GM12865 (cell line): ENCODE data around the gene FOXP1.

ENCODE experiments used
- DNase-seq: peaks from one replicate; pipeline ENCODE4 v3.0.0; 2010; ENCODE audit warnings: low read depth
- H3K4me3 ChIP-seq: 2 replicates; pipeline ENCODE4 v1.5.1; 2011; ENCODE audit warnings: mild to moderate bottlenecking, low read depth, low read length, control low read depth
- TF ChIP-seq, protein P1 (sequence below): IDR thresholded peaks from 2 replicates; pipeline ENCODE4 v1.5.1; 2011; ENCODE audit warnings: low read length, control low read depth, low read depth, inconsistent platforms; ENCODE audit not compliant: insufficient read depth; ENCODE audit errors: missing control alignments

Gene FOXP1

DNA sequence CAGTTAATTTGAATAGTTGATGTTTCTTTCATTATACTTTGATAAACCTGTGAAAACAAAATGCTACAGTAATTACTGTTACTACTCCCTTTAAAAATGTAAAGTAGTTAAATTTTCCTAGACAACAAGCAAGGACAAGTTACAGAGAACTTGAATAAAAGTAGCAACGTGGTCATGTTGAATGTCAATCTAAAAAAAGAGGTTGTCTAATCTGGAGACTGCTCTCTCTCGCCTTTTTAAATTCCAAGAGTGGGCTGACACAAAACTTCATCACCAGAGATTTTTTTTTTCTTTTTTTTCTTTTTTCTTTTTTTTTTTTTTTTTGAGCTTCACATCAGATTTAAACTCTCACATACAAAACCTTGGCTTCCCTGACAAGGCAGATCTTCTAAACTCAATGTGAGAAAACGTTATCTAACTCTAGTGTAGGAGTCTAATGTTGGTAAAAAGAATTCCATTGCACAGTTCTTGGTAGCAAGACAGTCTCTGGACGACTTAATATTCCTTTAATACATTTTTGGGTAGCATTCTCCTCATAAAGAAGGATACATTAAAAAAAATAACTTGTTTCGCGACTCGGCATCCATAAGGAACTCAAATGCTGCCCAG, 4.1 kb downstream of the FOXP1 start:
- TF ChIP-seq, protein P1, sequence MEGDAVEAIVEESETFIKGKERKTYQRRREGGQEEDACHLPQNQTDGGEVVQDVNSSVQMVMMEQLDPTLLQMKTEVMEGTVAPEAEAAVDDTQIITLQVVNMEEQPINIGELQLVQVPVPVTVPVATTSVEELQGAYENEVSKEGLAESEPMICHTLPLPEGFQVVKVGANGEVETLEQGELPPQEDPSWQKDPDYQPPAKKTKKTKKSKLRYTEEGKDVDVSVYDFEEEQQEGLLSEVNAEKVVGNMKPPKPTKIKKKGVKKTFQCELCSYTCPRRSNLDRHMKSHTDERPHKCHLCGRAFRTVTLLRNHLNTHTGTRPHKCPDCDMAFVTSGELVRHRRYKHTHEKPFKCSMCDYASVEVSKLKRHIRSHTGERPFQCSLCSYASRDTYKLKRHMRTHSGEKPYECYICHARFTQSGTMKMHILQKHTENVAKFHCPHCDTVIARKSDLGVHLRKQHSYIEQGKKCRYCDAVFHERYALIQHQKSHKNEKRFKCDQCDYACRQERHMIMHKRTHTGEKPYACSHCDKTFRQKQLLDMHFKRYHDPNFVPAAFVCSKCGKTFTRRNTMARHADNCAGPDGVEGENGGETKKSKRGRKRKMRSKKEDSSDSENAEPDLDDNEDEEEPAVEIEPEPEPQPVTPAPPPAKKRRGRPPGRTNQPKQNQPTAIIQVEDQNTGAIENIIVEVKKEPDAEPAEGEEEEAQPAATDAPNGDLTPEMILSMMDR = no peak
- H3K4me3 ChIP-seq = no peak overlapping the region
- DNase-seq = no peak

DNA sequence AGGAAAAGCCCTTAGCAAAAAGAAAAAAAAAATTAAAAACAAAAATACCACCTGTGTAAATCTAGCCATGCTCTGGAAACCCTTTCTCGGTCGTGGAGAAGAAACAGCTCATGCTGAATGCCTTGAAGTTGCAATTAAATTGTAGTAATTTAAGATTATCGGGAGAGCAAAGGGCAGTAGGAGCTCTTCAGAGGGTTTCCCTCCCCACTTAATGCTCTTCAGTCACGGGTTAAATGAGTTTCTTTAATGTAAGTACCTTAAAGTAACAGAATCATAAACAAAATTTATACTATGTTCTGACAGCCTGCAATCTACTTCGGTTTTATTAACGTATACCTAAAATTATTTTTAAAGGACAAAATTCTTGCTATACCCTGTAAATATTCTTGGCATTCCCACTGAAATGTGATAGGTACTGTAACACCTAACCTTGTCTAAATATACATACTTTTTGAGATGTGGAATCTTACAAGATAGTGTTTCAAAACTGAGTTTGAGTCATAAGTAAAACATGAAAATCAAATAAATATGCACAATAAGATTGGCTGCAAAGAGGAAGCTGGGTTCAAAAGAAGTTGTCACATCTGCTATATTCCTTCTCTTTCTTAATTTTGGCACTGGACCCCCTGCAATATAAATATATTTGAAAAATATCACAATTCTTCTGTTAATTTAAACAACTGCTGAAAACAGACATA, 5.3 kb downstream of the FOXP1 start:
- DNase-seq = no peak
- TF ChIP-seq, protein P1 = no peak
- H3K4me3 ChIP-seq = no peak overlapping the region

GRCh38 chr3:71577011-71577410, 6.5 kb downstream of the FOXP1 start:
- no peak overlapping the region for H3K4me3 ChIP-seq
- DNase-seq = no peak
- TF ChIP-seq, protein P1 = no peak

GRCh38 chr3:71575433-71575832, 8.1 kb downstream of the FOXP1 start:
- DNase-seq = no peak
- H3K4me3 ChIP-seq = no peak overlapping the region
- TF ChIP-seq, protein P1 = no peak

GRCh38 chr3:71573181-71573580, 10.3 kb downstream of the FOXP1 start:
- no peak overlapping the region for H3K4me3 ChIP-seq
- DNase-seq = no peak
- TF ChIP-seq, protein P1 = no peak

- TF ChIP-seq, protein P1 = no peak
- no peak for DNase-seq
- H3K4me3 ChIP-seq = no peak overlapping the region
Observed at GRCh38 chr3:71570546-71570945, 13.0 kb downstream of the FOXP1 start.
